ENCODE data around the gene PROSER2. TPM values are rescaled to one million over a fixed set of nuclear protein-coding genes. Genes with fewer than 3 reads are reported as not detected.

PROSER2 gene
- total and polyA plus RNA-seq, 2 of the 13 experiments (the other 11 are each of a cell fraction or from before 2014, with no cell fraction given), result 6.9 to 7.7 TPM

GRCh38 chr10:11898372-11899066, 75.4 kb downstream of the PROSER2 start (continued):
- no peak for TF ChIP-seq PLSCR1 (CRISPR knock-in tag; IDR thresholded peaks at IDR 0.05; ENCODE audit: borderline replicate concordance)
- peak; percentile 50 for TF ChIP-seq ZBTB38 (CRISPR knock-in tag; IDR thresholded peaks at IDR 0.05)
- no peak for TF ChIP-seq ELK4 (CRISPR knock-in tag; IDR thresholded peaks at IDR 0.05; ENCODE audit: borderline replicate concordance)
- TF ChIP-seq ZNF512 (CRISPR knock-in tag; IDR thresholded peaks at IDR 0.05), result no peak
- peak; percentile 49; the same call in 1 of the 2 replicates for TF ChIP-seq HIC2 (CRISPR knock-in tag; IDR thresholded peaks at IDR 0.05; ENCODE audit: low read depth)
- TF ChIP-seq KDM5A (IDR thresholded peaks at IDR 0.05; ENCODE audit: borderline replicate concordance, low read length), result no peak
- TF ChIP-seq ZNF34 (CRISPR knock-in tag; IDR thresholded peaks at IDR 0.05; ENCODE audit: borderline replicate concordance), result no peak
- TF ChIP-seq NAIF1 (CRISPR knock-in tag; IDR thresholded peaks at IDR 0.05; ENCODE audit: borderline replicate concordance), result no peak
- TF ChIP-seq SAP130 (CRISPR knock-in tag; IDR thresholded peaks at IDR 0.05; ENCODE audit: low read depth), result peak; percentile 39
- TF ChIP-seq CENPBD1 (CRISPR knock-in tag; IDR thresholded peaks at IDR 0.05; ENCODE audit: borderline replicate concordance, low read depth), result no peak
- TF ChIP-seq GTF3A (CRISPR knock-in tag; conservative IDR thresholded peaks at IDR 0.05), result no peak
- TF ChIP-seq, protein P1, sequence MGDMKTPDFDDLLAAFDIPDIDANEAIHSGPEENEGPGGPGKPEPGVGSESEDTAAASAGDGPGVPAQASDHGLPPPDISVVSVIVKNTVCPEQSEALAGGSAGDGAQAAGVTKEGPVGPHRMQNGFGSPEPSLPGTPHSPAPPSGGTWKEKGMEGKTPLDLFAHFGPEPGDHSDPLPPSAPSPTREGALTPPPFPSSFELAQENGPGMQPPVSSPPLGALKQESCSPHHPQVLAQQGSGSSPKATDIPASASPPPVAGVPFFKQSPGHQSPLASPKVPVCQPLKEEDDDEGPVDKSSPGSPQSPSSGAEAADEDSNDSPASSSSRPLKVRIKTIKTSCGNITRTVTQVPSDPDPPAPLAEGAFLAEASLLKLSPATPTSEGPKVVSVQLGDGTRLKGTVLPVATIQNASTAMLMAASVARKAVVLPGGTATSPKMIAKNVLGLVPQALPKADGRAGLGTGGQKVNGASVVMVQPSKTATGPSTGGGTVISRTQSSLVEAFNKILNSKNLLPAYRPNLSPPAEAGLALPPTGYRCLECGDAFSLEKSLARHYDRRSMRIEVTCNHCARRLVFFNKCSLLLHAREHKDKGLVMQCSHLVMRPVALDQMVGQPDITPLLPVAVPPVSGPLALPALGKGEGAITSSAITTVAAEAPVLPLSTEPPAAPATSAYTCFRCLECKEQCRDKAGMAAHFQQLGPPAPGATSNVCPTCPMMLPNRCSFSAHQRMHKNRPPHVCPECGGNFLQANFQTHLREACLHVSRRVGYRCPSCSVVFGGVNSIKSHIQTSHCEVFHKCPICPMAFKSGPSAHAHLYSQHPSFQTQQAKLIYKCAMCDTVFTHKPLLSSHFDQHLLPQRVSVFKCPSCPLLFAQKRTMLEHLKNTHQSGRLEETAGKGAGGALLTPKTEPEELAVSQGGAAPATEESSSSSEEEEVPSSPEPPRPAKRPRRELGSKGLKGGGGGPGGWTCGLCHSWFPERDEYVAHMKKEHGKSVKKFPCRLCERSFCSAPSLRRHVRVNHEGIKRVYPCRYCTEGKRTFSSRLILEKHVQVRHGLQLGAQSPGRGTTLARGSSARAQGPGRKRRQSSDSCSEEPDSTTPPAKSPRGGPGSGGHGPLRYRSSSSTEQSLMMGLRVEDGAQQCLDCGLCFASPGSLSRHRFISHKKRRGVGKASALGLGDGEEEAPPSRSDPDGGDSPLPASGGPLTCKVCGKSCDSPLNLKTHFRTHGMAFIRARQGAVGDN (CRISPR knock-in tag; IDR thresholded peaks at IDR 0.05), result peak; percentile 90
- no peak for TF ChIP-seq SRF (IDR thresholded peaks at IDR 0.05; ENCODE audit: low read depth, low read length)
- TF ChIP-seq ZNF709 (CRISPR knock-in tag; IDR thresholded peaks at IDR 0.05), result no peak
- no peak for TF ChIP-seq SCMH1 (CRISPR knock-in tag; IDR thresholded peaks at IDR 0.05; ENCODE audit: borderline replicate concordance)
- TF ChIP-seq SIX1 (CRISPR knock-in tag; IDR thresholded peaks at IDR 0.05; ENCODE audit: borderline replicate concordance), result no peak
- no peak for TF ChIP-seq TCF12 (IDR thresholded peaks at IDR 0.05)
- peak; percentile 27; the same call in 1 of the 2 replicates for TF ChIP-seq TCF12 (CRISPR knock-in tag; IDR thresholded peaks at IDR 0.05)

Measured in HepG2 (cell line).